Stimulated activated CD4-positive, alpha-beta T cell treated with anti-CD3 and anti-CD28 coated beads, Interleukin-15, amount 100 ng/mL, for 24 hours (primary cell): ENCODE measurements around the gene OR5H14.
"Not testable (repeated sequence)": the region's sequence is repeated elsewhere in the genome, so short reads cannot be mapped to it uniquely, and the experiment has no call there.

ENCODE experiments used
- DNase-seq: peaks from one replicate; pipeline ENCODE4 v3.0.0-alpha.2; 2020

Gene OR5H14

DNA sequence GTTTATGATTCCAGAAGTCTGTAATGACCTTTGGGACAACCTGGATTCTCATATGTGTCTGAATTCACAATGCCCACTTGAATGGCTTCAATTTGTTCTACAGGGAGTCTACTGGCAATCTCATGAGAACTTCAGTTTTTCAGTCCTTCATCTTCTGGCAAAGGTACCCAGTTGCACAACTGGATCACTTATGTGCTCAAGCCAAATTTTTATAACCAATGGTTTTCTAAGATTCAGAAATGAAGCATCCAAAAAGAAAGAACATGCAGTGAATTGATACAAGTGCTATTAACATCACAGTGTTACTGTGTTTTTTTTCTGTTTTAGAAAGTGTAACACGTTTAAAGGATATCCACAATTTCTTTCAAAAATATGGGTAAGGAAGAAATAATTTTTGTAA lies at the start of gene OR5H14:
Gene OR5H14 (plus strand): TSS at position 301 of the 400 bp plus-strand sequence. CDS start 1,907 bp downstream, outside the sequence.
- no peak for DNase-seq

DNA sequence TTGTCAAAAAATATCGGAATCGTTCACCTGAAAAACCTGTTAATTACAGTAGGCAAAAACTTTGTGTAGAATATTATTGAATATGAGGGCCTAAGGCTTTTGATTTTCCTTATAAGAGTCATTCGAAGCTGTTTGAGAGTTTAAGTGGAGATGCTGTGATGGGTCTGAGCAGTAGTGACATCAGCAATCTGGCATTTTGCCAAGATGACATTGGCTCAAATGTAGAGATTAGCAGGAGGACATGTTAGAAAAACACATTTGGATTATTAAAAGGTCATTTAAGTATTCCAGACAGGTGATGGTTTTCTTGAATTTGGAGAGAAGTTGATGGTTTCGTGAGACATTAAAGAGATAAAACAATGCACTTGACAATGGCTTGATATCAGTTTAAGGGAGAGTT lies 47.4 kb upstream of the OR5H14 start:
- no peak for DNase-seq

DNA sequence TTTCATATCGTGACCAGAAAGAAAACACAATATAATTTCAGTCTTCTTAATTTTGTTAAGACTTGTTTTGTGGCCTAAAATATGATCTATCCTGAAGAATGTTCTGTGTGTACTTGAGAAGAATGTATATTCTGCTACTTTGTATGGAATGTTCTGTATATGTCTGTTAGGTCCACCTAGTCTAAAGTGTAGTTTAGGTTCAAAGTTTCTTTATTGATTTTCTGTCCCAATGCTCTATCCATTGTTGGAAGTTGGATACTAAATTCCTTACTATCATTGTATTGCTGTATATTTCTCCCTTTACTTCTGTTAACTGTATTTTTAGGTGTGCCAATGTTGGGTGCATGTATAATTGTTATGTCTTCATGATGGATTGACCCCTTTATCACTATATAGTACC lies 39.1 kb upstream of the OR5H14 start:
- DNase-seq = no peak

GRCh38 chr3:98109807-98110549 lies 37.3 kb upstream of the OR5H14 start:
- DNase-seq = no peak

GRCh38 chr3:98110550-98110908 lies 36.8 kb upstream of the OR5H14 start:
- no peak for DNase-seq

DNA sequence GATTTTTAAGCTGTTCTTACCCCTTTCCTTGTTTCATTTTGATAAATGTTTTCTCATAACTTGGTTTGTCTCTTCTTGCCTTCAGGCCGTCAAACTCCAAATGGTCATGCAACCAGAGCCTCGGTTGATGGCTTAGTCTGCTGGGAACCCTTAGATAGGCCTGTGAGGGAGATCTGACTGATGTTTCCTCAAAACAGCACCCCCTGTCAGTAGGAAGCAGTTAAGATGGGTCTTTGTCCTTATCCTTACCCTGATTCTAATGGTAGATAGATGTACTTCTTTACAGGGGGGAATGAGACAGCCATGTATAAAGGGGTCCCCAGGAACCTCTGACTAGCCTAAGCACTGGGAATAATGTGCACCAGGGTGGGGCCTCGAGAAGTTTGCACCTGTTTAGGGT lies 33.0 kb upstream of the OR5H14 start:
- no peak for DNase-seq

GRCh38 chr3:98115717-98116116 lies 31.6 kb upstream of the OR5H14 start:
- DNase-seq = no peak

GRCh38 chr3:98130421-98130820 lies 16.9 kb upstream of the OR5H14 start, which contains the start of gene OR5H1:
TSS of gene OR5H1 (plus strand) at chr3:98130721. CDS start at chr3:98132698, 1,977 bp downstream.
- no peak for DNase-seq

DNA sequence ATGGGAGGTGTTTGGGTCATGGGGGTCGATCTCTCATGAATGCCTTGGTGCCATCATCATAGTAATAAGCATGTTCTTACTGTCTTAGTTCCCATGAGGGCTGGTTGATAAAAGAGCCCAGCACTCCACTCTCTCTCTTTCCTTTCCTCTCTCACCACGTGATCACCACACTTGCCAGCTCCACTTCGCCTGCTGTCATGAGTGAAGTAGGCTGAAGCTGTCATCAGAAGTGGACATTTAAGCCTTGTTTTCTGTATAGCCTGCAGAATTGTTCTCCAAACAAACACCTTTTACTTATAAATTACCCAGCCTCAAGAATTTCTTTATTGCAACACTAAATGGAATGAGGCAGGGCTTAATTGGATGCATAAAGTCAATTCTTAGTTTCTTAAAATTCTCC lies 10.6 kb upstream of the OR5H14 start:
- DNase-seq = no peak

DNA sequence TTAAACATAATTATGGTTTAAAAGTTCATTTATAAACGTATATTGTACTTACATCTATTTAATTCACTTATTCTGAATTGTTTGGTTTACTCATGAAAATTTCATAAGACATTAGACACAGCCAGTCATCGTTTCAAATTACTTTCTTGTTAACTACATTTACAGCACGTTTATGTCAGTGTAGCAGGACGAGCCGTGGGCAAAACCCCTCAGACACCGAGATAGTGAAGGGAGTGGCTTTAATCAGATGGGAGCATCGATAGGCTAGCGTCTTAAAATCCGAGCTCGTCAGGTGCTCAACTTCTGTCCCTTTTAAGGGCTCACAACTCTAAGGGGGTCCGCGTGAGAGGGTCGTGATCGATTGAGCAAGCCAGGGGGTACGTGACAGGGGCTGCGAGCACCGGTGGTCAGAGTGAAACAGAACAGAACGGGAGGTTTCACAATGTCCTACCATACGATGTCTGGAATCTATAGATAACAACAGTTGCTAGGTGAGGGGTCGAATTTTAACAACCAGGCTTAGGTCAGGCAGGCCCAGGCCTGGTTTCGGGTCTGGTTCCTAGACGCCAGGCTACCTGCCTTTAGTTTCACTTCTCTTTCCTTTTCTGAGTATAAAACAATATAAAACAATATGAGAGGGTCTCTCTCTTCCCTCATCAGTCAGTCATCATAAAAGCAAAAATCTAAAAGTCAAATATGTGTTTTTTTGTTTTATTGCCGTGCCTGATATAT lies 9.3 kb upstream of the OR5H14 start:
- not testable (repeated sequence) for DNase-seq

GRCh38 chr3:98140531-98140930 lies 6.7 kb upstream of the OR5H14 start:
- no peak for DNase-seq

GRCh38 chr3:98148751-98149150 lies 1.5 kb downstream of the OR5H14 start:
- no peak for DNase-seq

GRCh38 chr3:98149456-98149855 lies 2.2 kb downstream of the OR5H14 start:
- DNase-seq = not testable (repeated sequence)

DNA sequence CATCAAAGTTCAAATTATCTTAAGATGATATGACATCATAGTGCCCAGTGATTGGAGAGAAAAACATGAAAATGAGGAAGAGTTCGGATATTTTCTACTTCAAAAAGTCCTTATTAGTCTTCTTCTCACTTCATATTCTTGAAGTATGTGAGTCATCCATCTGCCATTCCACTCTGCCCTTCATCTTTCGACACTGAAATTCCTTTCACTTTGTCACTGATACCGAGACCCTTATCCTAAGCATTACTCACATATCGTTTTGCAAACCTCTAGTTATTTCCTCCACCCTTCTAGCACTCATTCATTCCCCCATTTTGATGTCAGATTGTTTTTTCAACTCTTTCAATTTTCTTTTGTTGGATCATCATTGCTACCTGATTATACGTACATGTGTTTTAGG lies 4.0 kb downstream of the OR5H14 start:
- DNase-seq = no peak

GRCh38 chr3:98166396-98166795 lies 19.1 kb downstream of the OR5H14 start, which contains the start of gene OR5H15:
TSS of gene OR5H15 (plus strand) at chr3:98166696. CDS start at chr3:98168700, 2,004 bp downstream.
- no peak for DNase-seq

GRCh38 chr3:98171071-98171470 lies 23.8 kb downstream of the OR5H14 start:
- no peak for DNase-seq

DNA sequence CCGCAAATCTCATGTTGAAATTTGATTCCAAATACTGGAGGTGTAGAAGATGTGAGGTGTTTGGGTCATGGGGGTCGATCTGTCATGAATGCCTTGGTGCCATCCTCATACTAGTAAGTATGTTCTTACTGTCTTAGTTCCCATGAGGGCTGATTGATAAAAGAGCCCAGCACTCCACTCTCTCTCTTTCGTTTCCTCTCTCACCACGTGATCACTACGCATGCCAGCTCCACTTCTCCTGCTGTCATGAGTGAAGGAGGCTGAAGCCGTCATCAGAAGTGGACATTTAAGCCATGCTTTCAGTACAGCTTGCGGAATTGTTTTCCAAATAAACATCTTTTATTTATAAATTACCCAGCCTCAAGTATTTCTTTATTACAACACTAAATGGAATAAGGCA lies 25.3 kb downstream of the OR5H14 start:
- DNase-seq = no peak

- DNase-seq = no peak
Observed at GRCh38 chr3:98180319-98180890, 33.1 kb downstream of the OR5H14 start.

GRCh38 chr3:98182196-98182595 lies 34.9 kb downstream of the OR5H14 start:
- DNase-seq = no peak

GRCh38 chr3:98185180-98185579 lies 37.9 kb downstream of the OR5H14 start:
- no peak for DNase-seq

GRCh38 chr3:98188545-98188944 lies 41.3 kb downstream of the OR5H14 start:
- DNase-seq = no peak

GRCh38 chr3:98190911-98191310 lies 43.6 kb downstream of the OR5H14 start:
- not testable (repeated sequence) for DNase-seq

DNA sequence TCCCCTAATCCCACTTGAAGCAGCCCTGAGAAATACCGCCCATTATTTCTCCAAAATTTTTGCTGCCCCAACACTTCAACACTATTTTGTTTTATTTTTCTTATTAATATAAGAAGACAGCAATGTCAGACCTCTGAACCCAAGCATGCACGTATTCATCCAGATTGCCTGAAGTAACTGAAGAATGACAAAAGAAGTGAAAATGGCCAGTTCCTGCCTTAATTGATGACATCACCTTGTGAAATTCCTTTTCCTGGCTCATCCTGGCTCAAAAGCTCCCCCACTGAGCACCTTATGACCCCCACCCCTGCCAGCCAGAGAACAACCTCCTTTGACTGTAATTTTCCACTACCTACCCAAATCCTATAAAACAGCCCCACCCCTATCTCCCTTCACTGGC lies 49.0 kb downstream of the OR5H14 start:
- not testable (repeated sequence) for DNase-seq

DNA sequence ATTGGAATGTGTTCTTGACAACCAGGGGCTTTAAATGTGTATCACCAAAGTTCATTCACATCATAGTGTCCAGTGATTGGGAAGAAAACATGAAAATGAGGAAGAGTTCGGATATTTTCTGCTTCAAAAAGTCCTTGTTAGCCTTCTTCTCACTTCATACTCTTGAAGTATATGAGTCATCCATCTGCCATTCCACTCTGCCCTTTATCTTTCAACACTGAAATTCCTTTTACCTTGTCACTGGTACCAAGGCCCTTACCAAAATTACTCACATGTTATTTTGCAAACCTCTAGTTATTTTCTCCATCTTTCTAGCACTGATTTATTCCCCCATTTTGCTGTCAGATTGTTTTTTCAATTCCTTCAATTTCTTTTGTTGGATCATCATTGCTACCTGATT lies 51.7 kb downstream of the OR5H14 start:
- no peak for DNase-seq
